ENCODE measurements around the gene ARPC5L.

The ARPC5L gene

GRCh38 chr9:124861342-124862229 is at the start of gene ARPC5L, which contains the start of gene RPL35:
ARPC5L (plus strand) TSS chr9:124862130; CDS start chr9:124869291, 7,161 bp downstream.
RPL35 (minus strand) TSS chr9:124861957; CDS start chr9:124861912, 45 bp downstream.
- TF ChIP-seq, protein P1, sequence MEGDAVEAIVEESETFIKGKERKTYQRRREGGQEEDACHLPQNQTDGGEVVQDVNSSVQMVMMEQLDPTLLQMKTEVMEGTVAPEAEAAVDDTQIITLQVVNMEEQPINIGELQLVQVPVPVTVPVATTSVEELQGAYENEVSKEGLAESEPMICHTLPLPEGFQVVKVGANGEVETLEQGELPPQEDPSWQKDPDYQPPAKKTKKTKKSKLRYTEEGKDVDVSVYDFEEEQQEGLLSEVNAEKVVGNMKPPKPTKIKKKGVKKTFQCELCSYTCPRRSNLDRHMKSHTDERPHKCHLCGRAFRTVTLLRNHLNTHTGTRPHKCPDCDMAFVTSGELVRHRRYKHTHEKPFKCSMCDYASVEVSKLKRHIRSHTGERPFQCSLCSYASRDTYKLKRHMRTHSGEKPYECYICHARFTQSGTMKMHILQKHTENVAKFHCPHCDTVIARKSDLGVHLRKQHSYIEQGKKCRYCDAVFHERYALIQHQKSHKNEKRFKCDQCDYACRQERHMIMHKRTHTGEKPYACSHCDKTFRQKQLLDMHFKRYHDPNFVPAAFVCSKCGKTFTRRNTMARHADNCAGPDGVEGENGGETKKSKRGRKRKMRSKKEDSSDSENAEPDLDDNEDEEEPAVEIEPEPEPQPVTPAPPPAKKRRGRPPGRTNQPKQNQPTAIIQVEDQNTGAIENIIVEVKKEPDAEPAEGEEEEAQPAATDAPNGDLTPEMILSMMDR (conservative IDR thresholded peaks at IDR 0.05) = peak; percentile 40
- TF ChIP-seq ZFX (IDR thresholded peaks at IDR 0.05) = peak; percentile 96; the same call in 1 of the 2 replicates
- peak within 1 kb of the TSS; percentile 99 for H3K27ac ChIP-seq

- TF ChIP-seq ZFX (IDR thresholded peaks at IDR 0.05) = no peak
- TF ChIP-seq, protein P1 (conservative IDR thresholded peaks at IDR 0.05) = no peak
- no peak overlapping the region for H3K27ac ChIP-seq
Observed at GRCh38 chr9:124812441-124812876, 49.5 kb upstream of the ARPC5L start.

DNA sequence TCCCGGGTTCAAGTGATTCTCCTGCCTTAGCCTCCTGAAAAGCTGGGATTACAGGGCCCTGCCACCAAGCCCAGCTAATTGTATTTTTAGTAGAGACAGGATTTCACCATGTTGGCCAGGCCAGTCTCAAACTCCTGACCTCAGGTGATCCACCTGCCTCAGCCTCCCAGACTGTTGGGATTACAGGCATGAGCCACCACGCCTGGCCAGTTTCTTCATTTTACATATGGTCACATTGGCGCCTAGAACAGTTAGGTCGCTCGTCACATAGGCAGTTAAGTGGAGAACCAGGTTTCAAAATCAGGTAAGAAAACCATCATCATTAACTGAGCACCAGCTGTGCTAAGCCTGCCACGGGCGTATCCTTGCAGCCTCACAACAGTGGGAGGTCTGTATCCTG is 48.9 kb upstream of the ARPC5L start:
- H3K27ac ChIP-seq = no peak overlapping the region
- TF ChIP-seq ZFX (IDR thresholded peaks at IDR 0.05) = no peak
- TF ChIP-seq, protein P1 (conservative IDR thresholded peaks at IDR 0.05) = no peak

- H3K27ac ChIP-seq = no peak overlapping the region
- no peak for TF ChIP-seq ZFX (IDR thresholded peaks at IDR 0.05)
- TF ChIP-seq, protein P1 (conservative IDR thresholded peaks at IDR 0.05) = no peak
Observed at GRCh38 chr9:124813501-124814163, 48.3 kb upstream of the ARPC5L start.

DNA sequence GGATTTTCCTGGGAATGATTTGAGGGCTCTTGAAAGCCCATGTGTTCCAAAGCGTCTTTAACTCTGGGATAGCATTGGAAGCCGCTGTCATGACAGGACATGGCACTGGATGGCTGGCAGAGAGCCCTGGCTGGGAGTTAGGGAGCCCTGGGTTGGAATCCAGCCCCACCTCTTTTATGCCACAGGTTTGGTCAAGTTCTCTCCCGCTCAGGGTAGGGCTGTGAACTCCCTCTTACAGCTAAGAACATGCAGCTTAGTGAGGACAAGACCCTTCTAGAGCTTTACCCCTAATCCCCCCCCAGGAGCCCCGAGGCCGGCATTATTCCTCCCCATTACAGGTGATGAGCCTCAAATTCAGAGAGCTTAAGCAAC is 47.8 kb upstream of the ARPC5L start:
- H3K27ac ChIP-seq = no peak overlapping the region
- TF ChIP-seq, protein P1 (conservative IDR thresholded peaks at IDR 0.05) = no peak
- TF ChIP-seq ZFX (IDR thresholded peaks at IDR 0.05) = no peak

DNA sequence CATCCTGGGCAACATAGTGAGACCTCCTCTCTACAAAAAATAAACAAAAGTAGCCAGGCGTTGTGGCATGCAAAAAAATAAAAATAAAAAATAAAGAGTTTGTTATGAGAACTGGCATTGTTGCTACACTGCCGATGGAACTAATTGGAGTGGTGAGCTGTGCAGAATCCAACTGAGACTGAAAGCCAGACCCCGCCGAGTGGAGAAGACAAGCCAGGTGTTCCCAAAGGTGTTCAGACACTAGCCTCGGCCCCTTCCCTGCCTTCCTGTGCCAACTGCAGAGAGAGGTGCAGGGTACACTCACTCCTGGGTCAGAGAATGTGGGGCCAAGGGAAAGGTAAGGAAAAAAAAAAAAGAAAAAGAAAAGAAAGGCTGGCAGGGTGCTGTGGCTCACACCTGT is 46.3 kb upstream of the ARPC5L start:
- TF ChIP-seq ZFX (IDR thresholded peaks at IDR 0.05) = no peak
- TF ChIP-seq, protein P1 (conservative IDR thresholded peaks at IDR 0.05) = no peak

More for the DNA sequence above, 46.3 kb upstream of the ARPC5L start:
- no peak overlapping the region for H3K27ac ChIP-seq
